ENCODE results near the gene AMOT. TPM values are rescaled to one million over a fixed set of nuclear protein-coding genes. Genes with fewer than 3 reads are reported as not detected.

AMOT gene
- total and polyA plus RNA-seq, 4 donors = 1.1 to 2.6 (median 1.9) TPM

DNA sequence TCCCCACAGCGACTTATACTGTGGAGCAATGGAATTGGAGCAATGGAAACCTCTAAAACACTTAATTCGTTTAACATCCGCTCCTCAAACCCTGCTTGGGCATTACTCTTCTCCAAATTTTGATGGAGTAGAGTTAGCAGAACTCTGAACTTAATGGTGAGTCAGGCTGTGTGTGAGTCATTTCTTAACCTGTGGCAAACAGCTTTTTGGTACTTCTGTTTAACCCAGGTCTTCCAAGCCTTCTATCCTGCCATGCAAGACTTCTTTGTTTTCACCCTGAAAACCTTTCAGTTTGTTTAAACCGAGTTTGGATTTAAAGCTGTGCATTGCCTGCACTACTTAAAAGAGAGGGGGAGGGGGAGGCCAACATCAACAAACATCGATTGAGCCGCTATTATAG, 3.6 kb upstream of the AMOT start:
- WGBS = 85% methylated on average over 6 of the region's 6 CpGs
- DNase-seq (ENCODE audit: low spot score) = no peak
- Histone ChIP-seq H3K27me3 (ENCODE audit: control insufficient read depth in 4 of 4, insufficient read depth in 4 of 4, low read length in 3 of 4) (peaks cover 0 to 2% (median 0%) of the 10 kb centered on the region in 4 donors), H3K4me1 (ENCODE audit: control insufficient read depth in 4 of 4, insufficient read depth in 4 of 4, low read length in 3 of 4) (peaks cover 0 to 8% (median 3%) of the 10 kb centered on the region in 4 donors), H3K9ac (ENCODE audit: low read depth in 1 of 2, low read length in 2 of 2) (no peak overlapping the region), H3K4me3 (ENCODE audit: low read depth in 1 of 3, low read length in 3 of 3) (no peak overlapping the region), H3K9me3 (ENCODE audit: control insufficient read depth in 4 of 4, low read length in 3 of 4) (no peaks in the 10 kb centered on the region), H3K36me3 (ENCODE audit: control insufficient read depth in 4 of 4, insufficient read depth in 3 of 4, low read depth in 1 of 4, low read length in 3 of 4) (no peaks in the 10 kb centered on the region), H3K27ac (ENCODE audit: low read depth in 1 of 2, low read length in 2 of 2) (no peak overlapping the region)
- TF ChIP-seq NR2F2 (IDR thresholded peaks at IDR 0.05) (no peak), HNF4G (IDR thresholded peaks at IDR 0.05) (no peak), RXRA (IDR thresholded peaks at IDR 0.05) (no peak), TAF1 (conservative IDR thresholded peaks at IDR 0.05) (no peak), FOXA2 (IDR thresholded peaks at IDR 0.05) (no peak), EGR1 (IDR thresholded peaks at IDR 0.05; ENCODE audit: low read depth in 2 of 2) (no peak), FOXA1 (IDR thresholded peaks at IDR 0.05) (no peak), JUND (IDR thresholded peaks at IDR 0.05) (no peak), HNF4A (conservative IDR thresholded peaks at IDR 0.05) (no peak), YY1 (IDR thresholded peaks at IDR 0.05) (no peak), GABPA (IDR thresholded peaks at IDR 0.05 in 1 of 2, conservative IDR thresholded peaks at IDR 0.05 in 1 of 2) (no peak), SP1 (IDR thresholded peaks at IDR 0.05) (no peak), RAD21 (IDR thresholded peaks at IDR 0.05) (no peak)
- TF ChIP-seq, protein P1, sequence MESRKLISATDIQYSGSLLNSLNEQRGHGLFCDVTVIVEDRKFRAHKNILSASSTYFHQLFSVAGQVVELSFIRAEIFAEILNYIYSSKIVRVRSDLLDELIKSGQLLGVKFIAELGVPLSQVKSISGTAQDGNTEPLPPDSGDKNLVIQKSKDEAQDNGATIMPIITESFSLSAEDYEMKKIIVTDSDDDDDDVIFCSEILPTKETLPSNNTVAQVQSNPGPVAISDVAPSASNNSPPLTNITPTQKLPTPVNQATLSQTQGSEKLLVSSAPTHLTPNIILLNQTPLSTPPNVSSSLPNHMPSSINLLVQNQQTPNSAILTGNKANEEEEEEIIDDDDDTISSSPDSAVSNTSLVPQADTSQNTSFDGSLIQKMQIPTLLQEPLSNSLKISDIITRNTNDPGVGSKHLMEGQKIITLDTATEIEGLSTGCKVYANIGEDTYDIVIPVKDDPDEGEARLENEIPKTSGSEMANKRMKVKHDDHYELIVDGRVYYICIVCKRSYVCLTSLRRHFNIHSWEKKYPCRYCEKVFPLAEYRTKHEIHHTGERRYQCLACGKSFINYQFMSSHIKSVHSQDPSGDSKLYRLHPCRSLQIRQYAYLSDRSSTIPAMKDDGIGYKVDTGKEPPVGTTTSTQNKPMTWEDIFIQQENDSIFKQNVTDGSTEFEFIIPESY (IDR thresholded peaks at IDR 0.05) = no peak
- TF ChIP-seq, protein P2, sequence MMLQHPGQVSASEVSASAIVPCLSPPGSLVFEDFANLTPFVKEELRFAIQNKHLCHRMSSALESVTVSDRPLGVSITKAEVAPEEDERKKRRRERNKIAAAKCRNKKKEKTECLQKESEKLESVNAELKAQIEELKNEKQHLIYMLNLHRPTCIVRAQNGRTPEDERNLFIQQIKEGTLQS (IDR thresholded peaks at IDR 0.05) = no peak
- TF ChIP-seq, protein P3, sequence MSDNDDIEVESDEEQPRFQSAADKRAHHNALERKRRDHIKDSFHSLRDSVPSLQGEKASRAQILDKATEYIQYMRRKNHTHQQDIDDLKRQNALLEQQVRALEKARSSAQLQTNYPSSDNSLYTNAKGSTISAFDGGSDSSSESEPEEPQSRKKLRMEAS (IDR thresholded peaks at IDR 0.05) = no peak
- TF ChIP-seq, protein P4, sequence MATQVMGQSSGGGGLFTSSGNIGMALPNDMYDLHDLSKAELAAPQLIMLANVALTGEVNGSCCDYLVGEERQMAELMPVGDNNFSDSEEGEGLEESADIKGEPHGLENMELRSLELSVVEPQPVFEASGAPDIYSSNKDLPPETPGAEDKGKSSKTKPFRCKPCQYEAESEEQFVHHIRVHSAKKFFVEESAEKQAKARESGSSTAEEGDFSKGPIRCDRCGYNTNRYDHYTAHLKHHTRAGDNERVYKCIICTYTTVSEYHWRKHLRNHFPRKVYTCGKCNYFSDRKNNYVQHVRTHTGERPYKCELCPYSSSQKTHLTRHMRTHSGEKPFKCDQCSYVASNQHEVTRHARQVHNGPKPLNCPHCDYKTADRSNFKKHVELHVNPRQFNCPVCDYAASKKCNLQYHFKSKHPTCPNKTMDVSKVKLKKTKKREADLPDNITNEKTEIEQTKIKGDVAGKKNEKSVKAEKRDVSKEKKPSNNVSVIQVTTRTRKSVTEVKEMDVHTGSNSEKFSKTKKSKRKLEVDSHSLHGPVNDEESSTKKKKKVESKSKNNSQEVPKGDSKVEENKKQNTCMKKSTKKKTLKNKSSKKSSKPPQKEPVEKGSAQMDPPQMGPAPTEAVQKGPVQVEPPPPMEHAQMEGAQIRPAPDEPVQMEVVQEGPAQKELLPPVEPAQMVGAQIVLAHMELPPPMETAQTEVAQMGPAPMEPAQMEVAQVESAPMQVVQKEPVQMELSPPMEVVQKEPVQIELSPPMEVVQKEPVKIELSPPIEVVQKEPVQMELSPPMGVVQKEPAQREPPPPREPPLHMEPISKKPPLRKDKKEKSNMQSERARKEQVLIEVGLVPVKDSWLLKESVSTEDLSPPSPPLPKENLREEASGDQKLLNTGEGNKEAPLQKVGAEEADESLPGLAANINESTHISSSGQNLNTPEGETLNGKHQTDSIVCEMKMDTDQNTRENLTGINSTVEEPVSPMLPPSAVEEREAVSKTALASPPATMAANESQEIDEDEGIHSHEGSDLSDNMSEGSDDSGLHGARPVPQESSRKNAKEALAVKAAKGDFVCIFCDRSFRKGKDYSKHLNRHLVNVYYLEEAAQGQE (IDR thresholded peaks at IDR 0.05) = no peak
- TF ChIP-seq, protein P5, sequence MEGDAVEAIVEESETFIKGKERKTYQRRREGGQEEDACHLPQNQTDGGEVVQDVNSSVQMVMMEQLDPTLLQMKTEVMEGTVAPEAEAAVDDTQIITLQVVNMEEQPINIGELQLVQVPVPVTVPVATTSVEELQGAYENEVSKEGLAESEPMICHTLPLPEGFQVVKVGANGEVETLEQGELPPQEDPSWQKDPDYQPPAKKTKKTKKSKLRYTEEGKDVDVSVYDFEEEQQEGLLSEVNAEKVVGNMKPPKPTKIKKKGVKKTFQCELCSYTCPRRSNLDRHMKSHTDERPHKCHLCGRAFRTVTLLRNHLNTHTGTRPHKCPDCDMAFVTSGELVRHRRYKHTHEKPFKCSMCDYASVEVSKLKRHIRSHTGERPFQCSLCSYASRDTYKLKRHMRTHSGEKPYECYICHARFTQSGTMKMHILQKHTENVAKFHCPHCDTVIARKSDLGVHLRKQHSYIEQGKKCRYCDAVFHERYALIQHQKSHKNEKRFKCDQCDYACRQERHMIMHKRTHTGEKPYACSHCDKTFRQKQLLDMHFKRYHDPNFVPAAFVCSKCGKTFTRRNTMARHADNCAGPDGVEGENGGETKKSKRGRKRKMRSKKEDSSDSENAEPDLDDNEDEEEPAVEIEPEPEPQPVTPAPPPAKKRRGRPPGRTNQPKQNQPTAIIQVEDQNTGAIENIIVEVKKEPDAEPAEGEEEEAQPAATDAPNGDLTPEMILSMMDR (IDR thresholded peaks at IDR 0.05; ENCODE audit: low read depth, low read length, missing input control) = no peak

All from liver (tissue), 9 donors.